ENCODE results near the gene EHF.

Gene EHF

GRCh38 chr11:34640924-34641275 is 20.0 kb downstream of the EHF start:
- no peak overlapping the region for H3K4me3 Mint-ChIP-seq
- H3K27ac Mint-ChIP-seq, result no peak overlapping the region
- no peaks in the 10 kb centered on the region for H3K4me1 Mint-ChIP-seq (ENCODE audit: low read depth)
- peaks cover 24% of the 10 kb centered on the region for H3K27me3 Mint-ChIP-seq
- H3K9me3 Mint-ChIP-seq (ENCODE audit: low read depth), result no peaks in the 10 kb centered on the region
- no peaks in the 10 kb centered on the region for H3K36me3 Mint-ChIP-seq

GRCh38 chr11:34641456-34641855 is 20.6 kb downstream of the EHF start:
- no peaks in the 10 kb centered on the region for H3K9me3 Mint-ChIP-seq (ENCODE audit: low read depth)
- peaks cover 25% of the 10 kb centered on the region for H3K27me3 Mint-ChIP-seq
- H3K4me3 Mint-ChIP-seq, result no peak overlapping the region
- no peak overlapping the region for H3K27ac Mint-ChIP-seq
- no peaks in the 10 kb centered on the region for H3K36me3 Mint-ChIP-seq
- H3K4me1 Mint-ChIP-seq (ENCODE audit: low read depth), result no peaks in the 10 kb centered on the region

GRCh38 chr11:34642001-34642554 is 21.2 kb downstream of the EHF start:
- Mint-ChIP-seq H3K27me3 (peaks cover 27% of the 10 kb centered on the region), H3K9me3 (ENCODE audit: low read depth) (no peaks in the 10 kb centered on the region), H3K27ac (no peak overlapping the region), H3K36me3 (no peaks in the 10 kb centered on the region), H3K4me1 (ENCODE audit: low read depth) (no peaks in the 10 kb centered on the region), H3K4me3 (no peak overlapping the region)

- Mint-ChIP-seq H3K4me1 (ENCODE audit: low read depth) (peaks cover 1% of the 10 kb centered on the region), H3K9me3 (ENCODE audit: low read depth) (no peaks in the 10 kb centered on the region), H3K27me3 (peaks cover 28% of the 10 kb centered on the region), H3K27ac (no peak overlapping the region), H3K4me3 (no peak overlapping the region), H3K36me3 (no peaks in the 10 kb centered on the region)
These were observed 22.0 kb downstream of the EHF start for GRCh38 chr11:34642873-34643272.

GRCh38 chr11:34643311-34643710 is 22.4 kb downstream of the EHF start:
- H3K4me3 Mint-ChIP-seq, result no peak overlapping the region
- H3K36me3 Mint-ChIP-seq, result no peaks in the 10 kb centered on the region
- peaks cover 3% of the 10 kb centered on the region for H3K4me1 Mint-ChIP-seq (ENCODE audit: low read depth)
- H3K9me3 Mint-ChIP-seq (ENCODE audit: low read depth), result no peaks in the 10 kb centered on the region
- H3K27ac Mint-ChIP-seq, result no peak overlapping the region
- H3K27me3 Mint-ChIP-seq, result peaks cover 29% of the 10 kb centered on the region

GRCh38 chr11:34643846-34644245 is 23.0 kb downstream of the EHF start:
- H3K27me3 Mint-ChIP-seq, result peaks cover 29% of the 10 kb centered on the region
- H3K4me3 Mint-ChIP-seq, result no peak overlapping the region
- no peak overlapping the region for H3K27ac Mint-ChIP-seq
- peaks cover 4% of the 10 kb centered on the region for H3K4me1 Mint-ChIP-seq (ENCODE audit: low read depth)
- no peaks in the 10 kb centered on the region for H3K36me3 Mint-ChIP-seq
- H3K9me3 Mint-ChIP-seq (ENCODE audit: low read depth), result no peaks in the 10 kb centered on the region

- H3K9me3 Mint-ChIP-seq (ENCODE audit: low read depth), result no peaks in the 10 kb centered on the region
- H3K27me3 Mint-ChIP-seq, result peaks cover 28% of the 10 kb centered on the region
- H3K4me1 Mint-ChIP-seq (ENCODE audit: low read depth), result peaks cover 11% of the 10 kb centered on the region
- H3K4me3 Mint-ChIP-seq, result no peak overlapping the region
- no peaks in the 10 kb centered on the region for H3K36me3 Mint-ChIP-seq
- no peak overlapping the region for H3K27ac Mint-ChIP-seq
These were observed 23.9 kb downstream of the EHF start for GRCh38 chr11:34644669-34645406.

- H3K4me1 Mint-ChIP-seq (ENCODE audit: low read depth), result peaks cover 25% of the 10 kb centered on the region
- no peak overlapping the region for H3K4me3 Mint-ChIP-seq
- H3K27me3 Mint-ChIP-seq, result peaks cover 25% of the 10 kb centered on the region
- H3K36me3 Mint-ChIP-seq, result no peaks in the 10 kb centered on the region
- H3K9me3 Mint-ChIP-seq (ENCODE audit: low read depth), result no peaks in the 10 kb centered on the region
- no peak overlapping the region for H3K27ac Mint-ChIP-seq
These were observed 25.5 kb downstream of the EHF start for GRCh38 chr11:34646431-34646830.

GRCh38 chr11:34647131-34647530 is 26.2 kb downstream of the EHF start:
- Mint-ChIP-seq H3K27ac (no peak overlapping the region), H3K4me1 (ENCODE audit: low read depth) (peaks cover 32% of the 10 kb centered on the region), H3K4me3 (no peak overlapping the region), H3K36me3 (no peaks in the 10 kb centered on the region), H3K9me3 (ENCODE audit: low read depth) (no peaks in the 10 kb centered on the region), H3K27me3 (peaks cover 25% of the 10 kb centered on the region)

GRCh38 chr11:34647532-34647931 is 26.6 kb downstream of the EHF start:
- Mint-ChIP-seq H3K9me3 (ENCODE audit: low read depth) (no peaks in the 10 kb centered on the region), H3K36me3 (no peaks in the 10 kb centered on the region), H3K27ac (no peak overlapping the region), H3K4me3 (no peak overlapping the region), H3K27me3 (peaks cover 26% of the 10 kb centered on the region), H3K4me1 (ENCODE audit: low read depth) (peaks cover 36% of the 10 kb centered on the region)

GRCh38 chr11:34648036-34648435 is 27.1 kb downstream of the EHF start:
- no peaks in the 10 kb centered on the region for H3K36me3 Mint-ChIP-seq
- peaks cover 24% of the 10 kb centered on the region for H3K27me3 Mint-ChIP-seq
- no peak overlapping the region for H3K4me3 Mint-ChIP-seq
- H3K9me3 Mint-ChIP-seq (ENCODE audit: low read depth), result no peaks in the 10 kb centered on the region
- H3K27ac Mint-ChIP-seq, result no peak overlapping the region
- H3K4me1 Mint-ChIP-seq (ENCODE audit: low read depth), result peaks cover 40% of the 10 kb centered on the region

- H3K27ac Mint-ChIP-seq, result no peak overlapping the region
- H3K36me3 Mint-ChIP-seq, result no peaks in the 10 kb centered on the region
- peaks cover 30% of the 10 kb centered on the region for H3K27me3 Mint-ChIP-seq
- peaks cover 51% of the 10 kb centered on the region for H3K4me1 Mint-ChIP-seq (ENCODE audit: low read depth)
- H3K4me3 Mint-ChIP-seq, result peak overlapping the region; percentile 44
- no peaks in the 10 kb centered on the region for H3K9me3 Mint-ChIP-seq (ENCODE audit: low read depth)
These were observed 28.7 kb downstream of the EHF start for GRCh38 chr11:34649597-34649996.

GRCh38 chr11:34650528-34650927 is 29.6 kb downstream of the EHF start:
- Mint-ChIP-seq H3K36me3 (no peaks in the 10 kb centered on the region), H3K4me3 (peak overlapping the region; percentile 57), H3K27ac (no peak overlapping the region), H3K4me1 (ENCODE audit: low read depth) (peaks cover 51% of the 10 kb centered on the region), H3K9me3 (ENCODE audit: low read depth) (no peaks in the 10 kb centered on the region), H3K27me3 (peaks cover 35% of the 10 kb centered on the region)

- no peaks in the 10 kb centered on the region for H3K36me3 Mint-ChIP-seq
- H3K9me3 Mint-ChIP-seq (ENCODE audit: low read depth), result no peaks in the 10 kb centered on the region
- peaks cover 51% of the 10 kb centered on the region for H3K4me1 Mint-ChIP-seq (ENCODE audit: low read depth)
- no peak overlapping the region for H3K27ac Mint-ChIP-seq
- H3K27me3 Mint-ChIP-seq, result peaks cover 39% of the 10 kb centered on the region
- peak overlapping the region; percentile 38 for H3K4me3 Mint-ChIP-seq
These were observed 30.7 kb downstream of the EHF start for GRCh38 chr11:34651551-34651950.

- Mint-ChIP-seq H3K4me3 (peak overlapping the region; percentile 7), H3K27ac (no peak overlapping the region), H3K36me3 (no peaks in the 10 kb centered on the region), H3K27me3 (peaks cover 39% of the 10 kb centered on the region), H3K9me3 (ENCODE audit: low read depth) (no peaks in the 10 kb centered on the region), H3K4me1 (ENCODE audit: low read depth) (peaks cover 51% of the 10 kb centered on the region)
These were observed 31.5 kb downstream of the EHF start for GRCh38 chr11:34652191-34652973.
